GM12865 (cell line): ENCODE data around the gene SLC6A4.

Experiments used
- DNase-seq: peaks from one replicate; pipeline ENCODE4 v3.0.0; 2010; ENCODE audit warnings: low read depth
- H3K4me3 ChIP-seq: 2 replicates; pipeline ENCODE4 v1.5.1; 2011; ENCODE audit warnings: mild to moderate bottlenecking, low read depth, low read length, control low read depth
- TF ChIP-seq, protein P1 (sequence below): IDR thresholded peaks from 2 replicates; pipeline ENCODE4 v1.5.1; 2011; ENCODE audit warnings: low read length, control low read depth, low read depth, inconsistent platforms; ENCODE audit not compliant: insufficient read depth; ENCODE audit errors: missing control alignments

The SLC6A4 gene

DNA sequence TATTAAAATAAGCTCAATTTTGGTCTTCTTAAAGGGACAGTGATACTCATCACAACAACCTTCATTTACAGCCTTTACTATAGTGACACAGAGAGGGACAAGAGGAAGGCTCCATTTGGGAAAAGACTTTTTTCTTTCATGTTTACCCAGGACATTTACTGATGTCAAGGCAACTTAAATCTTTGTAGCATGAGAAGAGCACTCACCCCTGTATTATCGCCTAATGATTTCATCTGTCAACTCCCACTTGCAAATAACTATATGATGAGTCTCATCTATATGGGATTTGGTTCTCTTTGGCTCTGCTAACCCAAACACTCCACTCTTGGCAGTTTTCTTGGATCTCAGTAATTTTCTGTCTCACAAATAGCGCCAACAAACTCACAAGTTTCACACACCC lies 32.1 kb upstream of the SLC6A4 start:
- no peak for DNase-seq
- TF ChIP-seq, protein P1, sequence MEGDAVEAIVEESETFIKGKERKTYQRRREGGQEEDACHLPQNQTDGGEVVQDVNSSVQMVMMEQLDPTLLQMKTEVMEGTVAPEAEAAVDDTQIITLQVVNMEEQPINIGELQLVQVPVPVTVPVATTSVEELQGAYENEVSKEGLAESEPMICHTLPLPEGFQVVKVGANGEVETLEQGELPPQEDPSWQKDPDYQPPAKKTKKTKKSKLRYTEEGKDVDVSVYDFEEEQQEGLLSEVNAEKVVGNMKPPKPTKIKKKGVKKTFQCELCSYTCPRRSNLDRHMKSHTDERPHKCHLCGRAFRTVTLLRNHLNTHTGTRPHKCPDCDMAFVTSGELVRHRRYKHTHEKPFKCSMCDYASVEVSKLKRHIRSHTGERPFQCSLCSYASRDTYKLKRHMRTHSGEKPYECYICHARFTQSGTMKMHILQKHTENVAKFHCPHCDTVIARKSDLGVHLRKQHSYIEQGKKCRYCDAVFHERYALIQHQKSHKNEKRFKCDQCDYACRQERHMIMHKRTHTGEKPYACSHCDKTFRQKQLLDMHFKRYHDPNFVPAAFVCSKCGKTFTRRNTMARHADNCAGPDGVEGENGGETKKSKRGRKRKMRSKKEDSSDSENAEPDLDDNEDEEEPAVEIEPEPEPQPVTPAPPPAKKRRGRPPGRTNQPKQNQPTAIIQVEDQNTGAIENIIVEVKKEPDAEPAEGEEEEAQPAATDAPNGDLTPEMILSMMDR: no peak

GRCh38 chr17:30263552-30264333 lies 28.2 kb upstream of the SLC6A4 start:
- DNase-seq: no peak
- TF ChIP-seq, protein P1: no peak
- H3K4me3 ChIP-seq: no peak overlapping the region

More for the DNA sequence above, 32.1 kb upstream of the SLC6A4 start:
- H3K4me3 ChIP-seq: no peak overlapping the region

GRCh38 chr17:30256756-30257506 lies 21.4 kb upstream of the SLC6A4 start:
- TF ChIP-seq, protein P1: no peak
- no peak for DNase-seq

GRCh38 chr17:30254150-30254549 lies 18.7 kb upstream of the SLC6A4 start:
- DNase-seq: no peak
- TF ChIP-seq, protein P1: no peak
- H3K4me3 ChIP-seq: no peak overlapping the region

More at GRCh38 chr17:30256756-30257506, 21.4 kb upstream of the SLC6A4 start:
- no peak overlapping the region for H3K4me3 ChIP-seq

GRCh38 chr17:30253312-30253711 lies 17.8 kb upstream of the SLC6A4 start:
- H3K4me3 ChIP-seq: no peak overlapping the region
- TF ChIP-seq, protein P1: no peak
- no peak for DNase-seq

DNA sequence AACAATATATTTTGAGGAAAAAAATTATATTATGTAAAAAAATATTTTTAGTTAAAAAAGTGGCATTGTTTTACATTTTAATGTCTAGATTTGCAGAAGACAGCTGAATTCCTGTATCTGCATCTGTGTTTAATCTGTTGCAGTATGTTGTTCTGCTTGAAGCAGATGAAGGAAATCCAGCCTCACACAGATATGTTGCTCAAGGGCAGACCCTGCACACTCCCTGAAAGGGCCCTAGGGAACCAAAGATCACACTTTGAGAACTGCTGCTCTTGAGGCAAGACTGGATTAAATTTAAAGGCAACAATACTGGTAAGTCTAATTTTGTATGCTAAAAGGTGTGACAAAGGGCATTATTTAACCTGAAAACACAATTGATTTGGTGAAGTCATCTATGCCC lies 16.4 kb upstream of the SLC6A4 start:
- TF ChIP-seq, protein P1: no peak
- no peak overlapping the region for H3K4me3 ChIP-seq
- no peak for DNase-seq
